GM12801 (cell line): ENCODE measurements around the gene BMP4.

Source experiments
- TF ChIP-seq, protein P1 (sequence below): IDR thresholded peaks from one replicate; pipeline ENCODE4 v1.5.1; 2011; ENCODE audit warnings: control low read depth; ENCODE audit not compliant: insufficient read length; ENCODE audit errors: extremely low read depth

Gene BMP4

DNA sequence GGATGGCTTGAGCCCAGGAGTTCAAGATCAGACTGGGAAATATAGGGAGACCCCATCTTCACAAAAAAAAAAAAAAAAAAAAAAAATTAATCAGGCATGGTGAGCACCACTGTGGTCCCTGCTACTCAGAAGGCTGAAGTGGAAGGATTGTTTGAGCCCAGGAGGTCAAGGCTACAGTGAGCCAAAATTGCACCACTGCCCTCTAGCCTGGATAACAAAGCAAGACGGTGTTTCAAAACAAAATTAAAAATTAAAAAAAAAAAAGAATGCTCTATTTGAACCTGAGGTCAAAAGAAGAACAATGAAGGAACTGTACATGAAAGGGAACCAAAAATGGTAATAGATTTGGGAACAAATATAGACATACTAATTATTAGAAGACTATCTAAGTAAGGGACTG, 40.4 kb downstream of the BMP4 start:
- TF ChIP-seq, protein P1, sequence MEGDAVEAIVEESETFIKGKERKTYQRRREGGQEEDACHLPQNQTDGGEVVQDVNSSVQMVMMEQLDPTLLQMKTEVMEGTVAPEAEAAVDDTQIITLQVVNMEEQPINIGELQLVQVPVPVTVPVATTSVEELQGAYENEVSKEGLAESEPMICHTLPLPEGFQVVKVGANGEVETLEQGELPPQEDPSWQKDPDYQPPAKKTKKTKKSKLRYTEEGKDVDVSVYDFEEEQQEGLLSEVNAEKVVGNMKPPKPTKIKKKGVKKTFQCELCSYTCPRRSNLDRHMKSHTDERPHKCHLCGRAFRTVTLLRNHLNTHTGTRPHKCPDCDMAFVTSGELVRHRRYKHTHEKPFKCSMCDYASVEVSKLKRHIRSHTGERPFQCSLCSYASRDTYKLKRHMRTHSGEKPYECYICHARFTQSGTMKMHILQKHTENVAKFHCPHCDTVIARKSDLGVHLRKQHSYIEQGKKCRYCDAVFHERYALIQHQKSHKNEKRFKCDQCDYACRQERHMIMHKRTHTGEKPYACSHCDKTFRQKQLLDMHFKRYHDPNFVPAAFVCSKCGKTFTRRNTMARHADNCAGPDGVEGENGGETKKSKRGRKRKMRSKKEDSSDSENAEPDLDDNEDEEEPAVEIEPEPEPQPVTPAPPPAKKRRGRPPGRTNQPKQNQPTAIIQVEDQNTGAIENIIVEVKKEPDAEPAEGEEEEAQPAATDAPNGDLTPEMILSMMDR, result no peak

DNA sequence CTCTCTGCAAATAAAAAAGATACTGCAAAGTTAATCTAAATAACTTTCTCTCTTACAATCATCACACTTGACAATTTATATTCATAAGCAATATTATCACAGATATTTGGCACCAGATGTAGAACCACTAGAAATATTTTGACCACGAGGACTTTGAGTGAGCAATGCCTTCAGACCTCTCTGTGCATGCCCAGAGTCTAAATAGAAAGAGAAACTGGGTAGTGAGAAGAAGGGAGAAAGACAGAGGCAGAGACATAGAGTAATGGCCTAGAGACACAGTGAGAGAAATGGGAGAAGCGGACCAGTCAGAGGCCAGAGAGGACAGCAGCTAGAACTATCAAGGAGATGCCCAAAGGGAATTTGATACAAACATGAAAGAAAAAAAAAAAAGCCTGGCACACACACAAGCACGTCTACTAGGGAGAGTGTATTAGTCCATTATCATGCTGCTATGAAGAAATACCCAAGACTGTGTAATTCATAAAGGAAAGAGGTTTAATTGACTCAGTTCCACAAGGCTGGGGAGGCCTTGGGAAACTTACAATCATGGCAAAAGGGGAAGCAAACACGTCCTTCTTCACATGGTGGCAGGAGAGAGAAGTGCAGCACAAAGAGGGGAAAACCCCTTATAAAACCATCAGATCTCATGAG, 41.1 kb downstream of the BMP4 start:
- TF ChIP-seq, protein P1, result no peak

DNA sequence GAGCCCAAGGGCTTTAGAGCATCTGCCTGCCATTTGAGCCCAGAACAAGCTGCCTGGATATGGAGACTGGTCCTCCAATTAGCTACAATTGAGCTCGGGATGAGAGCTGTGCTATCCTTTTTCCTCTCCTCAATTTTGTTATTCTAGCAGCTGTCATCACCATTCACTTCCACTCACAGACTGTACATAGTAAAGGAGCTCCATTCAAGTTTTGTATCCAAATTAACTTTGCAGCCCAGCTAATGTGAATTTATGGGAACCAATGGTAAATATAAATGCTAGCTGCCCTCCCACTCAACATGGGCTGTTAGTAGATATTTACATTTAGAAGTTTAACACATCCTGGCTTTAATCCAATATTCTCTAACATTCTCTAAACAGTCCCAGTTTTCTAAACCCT, 44.6 kb downstream of the BMP4 start:
- TF ChIP-seq, protein P1, result no peak

DNA sequence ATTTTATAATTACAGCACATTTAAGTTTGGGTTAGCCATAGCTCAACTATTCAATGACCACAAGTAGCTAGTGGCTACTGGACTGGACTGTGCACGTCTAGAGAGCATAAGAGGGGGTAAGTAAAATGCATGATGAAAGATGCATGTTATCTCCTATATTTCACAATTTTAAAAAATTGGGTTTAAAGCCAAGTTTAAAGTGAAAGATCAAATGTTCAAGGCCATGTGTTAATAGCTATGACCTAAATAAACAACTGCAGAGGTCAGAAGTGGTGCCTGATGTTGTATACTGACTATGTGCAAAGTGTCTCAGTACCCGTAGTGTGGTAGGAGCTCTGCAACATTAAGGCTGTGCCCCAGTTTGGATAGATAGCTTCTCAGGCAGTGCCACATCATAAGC, 48.2 kb downstream of the BMP4 start:
- TF ChIP-seq, protein P1, result no peak

DNA sequence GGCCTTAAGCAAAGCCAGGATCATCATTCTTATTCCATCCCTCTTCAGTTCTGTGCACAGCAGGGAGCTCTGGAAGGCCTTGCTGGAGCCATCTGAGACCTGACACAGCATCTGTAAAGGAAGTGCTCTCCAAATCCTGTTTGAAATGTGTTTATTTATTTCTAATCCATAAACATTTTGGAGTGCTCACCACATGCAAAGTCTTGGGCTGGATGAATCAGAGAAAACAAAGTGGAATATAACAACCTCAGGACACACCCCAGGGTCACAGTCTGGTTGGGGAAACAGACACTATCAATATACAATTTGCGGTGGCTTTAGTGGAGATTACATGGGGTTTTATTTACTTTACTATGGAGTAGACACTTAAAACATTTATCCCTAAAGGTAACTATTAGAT, 54.3 kb downstream of the BMP4 start:
- TF ChIP-seq, protein P1, result no peak

DNA sequence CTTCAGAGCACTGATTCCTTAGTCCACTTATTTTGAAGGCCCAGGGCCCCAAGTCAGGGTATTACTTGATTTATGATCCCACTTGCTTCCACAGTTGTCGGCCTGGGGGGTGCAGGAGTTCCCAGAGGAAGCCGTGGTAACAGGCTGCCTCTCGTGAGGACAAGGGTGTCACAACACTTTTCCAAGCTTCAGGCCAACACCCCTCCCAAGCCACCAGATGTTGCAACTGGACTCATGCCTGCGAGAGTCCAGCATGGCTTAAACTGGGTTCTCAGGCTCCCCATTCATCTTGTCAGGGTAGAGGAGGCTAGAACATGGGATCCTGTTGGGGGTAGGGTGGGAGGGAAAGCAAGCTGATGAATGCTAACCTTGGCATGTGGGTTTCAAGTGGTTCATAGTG, 56.1 kb downstream of the BMP4 start:
- TF ChIP-seq, protein P1, result no peak
